H1 (cell line): ENCODE measurements around the gene TLR8. TPM values are rescaled to one million over a fixed set of nuclear protein-coding genes. Genes with fewer than 3 reads are reported as not detected.

ENCODE experiments used
- CTCF ChIA-PET: fragments of 300-600 bp; sonication (Branson Sonifier 250); formaldehyde crosslinking; loops from one replicate; lab custom pipeline; 2021; ENCODE audit not compliant: partially characterized antibody; lab: Charles Lee
- POLR2A ChIA-PET: fragments of 300-600 bp; sonication (Branson Sonifier 250); formaldehyde crosslinking; loops from one replicate; lab custom pipeline; 2021; ENCODE audit warnings: inconsistent platforms; ENCODE audit not compliant: partially characterized antibody; lab: Charles Lee
- DNase-seq, 2 experiments: peaks; one replicate each; pipeline versions ENCODE4 v3.0.0 to v3.0.0-alpha.2; 2010 to 2022; ENCODE audit warnings: low spot score in 2 of 2, low read depth in 1 of 2, mixed read lengths in 1 of 2
- FAIRE-seq: peaks from 2 replicates; lab custom pipeline; 2011; peaks lifted over from hg19 to GRCh38; lab: Jason Lieb, UNC
- H2AFZ ChIP-seq: 2 replicates; pipeline ENCODE4 v1.8.1; 2012; ENCODE audit warnings: low read length, inconsistent platforms
- H2AK5ac ChIP-seq: 2 replicates; pipeline ENCODE4 v1.6.1; 2013; ENCODE audit warnings: low read depth, low read length
- H2BK120ac ChIP-seq: replicated peaks from 2 replicates; pipeline ENCODE3; 2013; ENCODE audit warnings: low read depth, low read length, inconsistent platforms
- H2BK12ac ChIP-seq: 2 replicates; pipeline ENCODE4 v1.6.1; 2013; ENCODE audit warnings: low read depth, low read length
- H2BK15ac ChIP-seq: 2 replicates; pipeline ENCODE4 v1.6.1; 2013; ENCODE audit warnings: low read length
- H2BK20ac ChIP-seq: 2 replicates; pipeline ENCODE4 v1.6.1; 2013; ENCODE audit warnings: low read length
- H2BK5ac ChIP-seq: 2 replicates; pipeline ENCODE4 v1.6.1; 2013; ENCODE audit warnings: low read depth, low read length
- H3K14ac ChIP-seq: 2 replicates; pipeline ENCODE4 v1.6.1; 2013; ENCODE audit warnings: inconsistent platforms; ENCODE audit not compliant: insufficient read length
- H3K18ac ChIP-seq: 2 replicates; pipeline ENCODE4 v1.6.1; 2013; ENCODE audit warnings: low read length; ENCODE audit errors: extremely low read depth
- H3K23ac ChIP-seq: 2 replicates; pipeline ENCODE4 v1.6.1; 2013; ENCODE audit warnings: inconsistent platforms; ENCODE audit not compliant: insufficient read length
- H3K23me2 ChIP-seq: 2 replicates; pipeline ENCODE4 v1.6.1; 2013; ENCODE audit warnings: low read depth, low read length
- H3K27ac ChIP-seq: 2 replicates; pipeline ENCODE4 v1.6.1; 2011; ENCODE audit warnings: low read depth, low read length, inconsistent platforms
- H3K27me3 ChIP-seq, 4 experiments: replicated peaks in 1 of 4; 1 replicate in 1 of 4; 2 replicates in 3 of 4; pipeline versions ENCODE4 v1.6.1 to v1.8.1; 2011 to 2013; ENCODE audit warnings: low read length in 3 of 4, mild to moderate bottlenecking in 3 of 4, inconsistent platforms in 2 of 4, mixed read lengths in 2 of 4, moderate library complexity in 1 of 4; ENCODE audit not compliant: control insufficient read depth in 3 of 4, insufficient read depth in 3 of 4; ENCODE audit errors: extremely low read depth in 1 of 4
- H3K36me3 ChIP-seq, 4 experiments: 2 replicates each; pipeline versions ENCODE4 v1.6.1 to v1.8.1; 2011 to 2013; ENCODE audit warnings: mild to moderate bottlenecking in 4 of 4, low read length in 3 of 4, moderate library complexity in 2 of 4, control low read depth in 1 of 4, inconsistent platforms in 1 of 4; ENCODE audit not compliant: insufficient read depth in 4 of 4, control insufficient read depth in 2 of 4
- H3K4ac ChIP-seq: replicated peaks from 2 replicates; pipeline ENCODE3; 2013; ENCODE audit warnings: low read length, low read depth, mixed read lengths, inconsistent platforms; ENCODE audit not compliant: insufficient read length
- H3K4me1 ChIP-seq, 4 experiments: replicated peaks in 1 of 4; 1 replicate in 1 of 4; 2 replicates in 3 of 4; pipeline versions ENCODE4 v1.6.1 to v1.8.1; 2011 to 2013; ENCODE audit warnings: low read length in 3 of 4, inconsistent platforms in 2 of 4, mixed read lengths in 1 of 4; ENCODE audit not compliant: insufficient read depth in 4 of 4, control insufficient read depth in 3 of 4
- H3K4me2 ChIP-seq, 2 experiments: 2 replicates each; pipeline versions ENCODE4 v1.6.1 to v1.8.1; 2011 to 2013; ENCODE audit warnings: low read depth in 2 of 2, low read length in 2 of 2, control low read depth in 1 of 2, inconsistent platforms in 1 of 2, mild to moderate bottlenecking in 1 of 2; ENCODE audit not compliant: insufficient read depth in 1 of 2
- H3K4me3 ChIP-seq, 4 experiments: fragments of 200-600, 300-600 bp in 1 of 4; sonication (generic), shearing (Covaris generic), sonication (Bioruptor Twin) in 1 of 4; 2 replicates each; pipeline versions ENCODE4 v1.5.1 to v1.8.1; 2011 to 2016; ENCODE audit warnings: low read length in 4 of 4, low read depth in 3 of 4, control low read depth in 2 of 4, inconsistent platforms in 2 of 4, mild to moderate bottlenecking in 2 of 4, mixed read lengths in 1 of 4, moderate library complexity in 1 of 4; ENCODE audit not compliant: insufficient read depth in 2 of 4; ENCODE audit errors: extremely low read depth in 1 of 4
- H3K56ac ChIP-seq: replicated peaks from 2 replicates; pipeline ENCODE3; 2013; ENCODE audit warnings: low read depth, mild to moderate bottlenecking, mixed read lengths, low read length, inconsistent platforms; ENCODE audit not compliant: insufficient read length
- H3K79me1 ChIP-seq: 2 replicates; pipeline ENCODE4 v1.6.1; 2013; ENCODE audit warnings: low read depth, low read length, control low read depth
- H3K79me2 ChIP-seq, 2 experiments: 2 replicates each; pipeline versions ENCODE4 v1.6.1 to v1.8.1; 2012 to 2013; ENCODE audit warnings: low read length in 2 of 2, mild to moderate bottlenecking in 2 of 2, inconsistent platforms in 1 of 2; ENCODE audit not compliant: insufficient read depth in 2 of 2, control insufficient read depth in 1 of 2
- H3K9ac ChIP-seq, 4 experiments: replicated peaks in 1 of 4; 1 replicate in 1 of 4; 2 replicates in 3 of 4; pipeline versions ENCODE4 v1.6.1 to v1.8.1; 2011 to 2013; ENCODE audit warnings: low read depth in 3 of 4, low read length in 3 of 4, control low read depth in 2 of 4, mild to moderate bottlenecking in 2 of 4, moderate library complexity in 2 of 4, inconsistent platforms in 1 of 4; ENCODE audit errors: extremely low read depth in 1 of 4
- H3K9me3 ChIP-seq, 2 experiments: 2 replicates each; pipeline versions ENCODE4 v1.6.1 to v1.8.1; 2012 to 2013; ENCODE audit warnings: mild to moderate bottlenecking in 2 of 2, moderate library complexity in 2 of 2, control low read depth in 1 of 2, inconsistent platforms in 1 of 2, low read depth in 1 of 2, low read length in 1 of 2, mixed read lengths in 1 of 2; ENCODE audit not compliant: insufficient read depth in 2 of 2
- H4K20me1 ChIP-seq, 2 experiments: replicated peaks in 1 of 2; 2 replicates each; pipeline versions ENCODE3 to v1.8.1; 2011 to 2013; ENCODE audit warnings: inconsistent platforms in 2 of 2, low read length in 2 of 2, mild to moderate bottlenecking in 1 of 2; ENCODE audit not compliant: insufficient read depth in 2 of 2, control insufficient read depth in 1 of 2
- H4K5ac ChIP-seq: 2 replicates; pipeline ENCODE4 v1.6.1; 2013; ENCODE audit warnings: low read length, low read depth, mixed read lengths, inconsistent platforms; ENCODE audit not compliant: insufficient read length
- H4K8ac ChIP-seq: 2 replicates; pipeline ENCODE4 v1.8.0; 2013; ENCODE audit warnings: mild to moderate bottlenecking, moderate library complexity, low read length, inconsistent platforms; ENCODE audit not compliant: insufficient read depth; ENCODE audit errors: extremely low read depth
- H4K91ac ChIP-seq: replicated peaks from 2 replicates; pipeline ENCODE3; 2013; ENCODE audit warnings: low read length, mixed read lengths, inconsistent platforms; ENCODE audit not compliant: insufficient read length
- NRF1 ChIP-seq: IDR thresholded peaks from 2 replicates; pipeline ENCODE4 v1.6.1; 2011; ENCODE audit warnings: mild to moderate bottlenecking, low read depth, low read length, improper control_type of control experiment
- POU5F1 ChIP-seq: IDR thresholded peaks from 2 replicates; pipeline ENCODE4 v1.6.1; 2011; ENCODE audit warnings: low read depth, mild to moderate bottlenecking, low read length, moderate library complexity
- SP4 ChIP-seq: IDR thresholded peaks from 2 replicates; pipeline ENCODE4 v1.6.1; 2012; ENCODE audit warnings: low read length, inconsistent platforms
- WGBS, 2 experiments: shearing (Covaris generic) in 1 of 2; methylation state at CpG; one replicate each; pipeline versions ENCODE4 v1.1.6 to v1.1.7; 2013 to 2015; ENCODE audit warnings: low lambda C conversion rate in 2 of 2, mixed read lengths in 2 of 2, inconsistent platforms in 1 of 2, low coverage in 1 of 2, missing lambda C conversion rate in 1 of 2; ENCODE audit not compliant: insufficient replicate concordance in 2 of 2, insufficient coverage in 1 of 2, insufficient read length in 1 of 2; ENCODE audit errors: extremely low coverage in 1 of 2, missing lambda C conversion rate in 1 of 2; 5-methylcytosine and 5-hydroxymethylcytosine counted together
- polyA plus RNA-seq, 7 experiments: library from polyadenylated mRNA; depleted of rRNA in 3 of 7; stranded (reverse) in 5 of 7; unstranded in 2 of 7; fragments of >200 nt in 5 of 7; fragments of 200-250 nt in 2 of 7; gene quantifications; 1 replicate in 5 of 7; 2 replicates in 1 of 7; 4 replicates in 1 of 7; pipeline versions ENCODE4 v1.2.1 to v1.2.3, GENCODE V29; 2011 to 2013; ENCODE audit warnings: missing spikeins in 2 of 7, mixed read lengths in 2 of 7
- total RNA-seq: library from RNA; stranded (reverse); fragmentation: NEBNext Ultra II Directional; extraction: Animal tissue kit (Norgen Biotek cat#: 25700); gene quantifications from 2 replicates; pipeline ENCODE4 v1.2.1, GENCODE V29; 2021

The TLR8 gene
- total and polyA plus RNA-seq, 2 of the 8 experiments (the other 6 are each of a cell fraction or from before 2014, with no cell fraction given) = not detected

GRCh38 chrX:12885508-12885907 is 20.9 kb upstream of the TLR8 start:
- Histone ChIP-seq H3K14ac (no peak overlapping the region), H3K4ac (no peak overlapping the region), H3K4me2 (no peak overlapping the region), H3K18ac (no peak overlapping the region), H3K27ac (no peak overlapping the region), H2BK20ac (no peak overlapping the region), H3K23ac (no peak overlapping the region), H2BK15ac (no peak overlapping the region), H3K79me2 (no peaks in the 10 kb centered on the region), H4K91ac (no peak overlapping the region), H2BK12ac (no peak overlapping the region), H3K23me2 (no peaks in the 10 kb centered on the region), H3K4me1 (no peaks in the 10 kb centered on the region), H2BK5ac (no peak overlapping the region), H3K27me3 (no peaks in the 10 kb centered on the region), H2AK5ac (no peak overlapping the region), H4K20me1 (no peaks in the 10 kb centered on the region), H2BK120ac (no peak overlapping the region), H2AFZ (no peak overlapping the region), H4K8ac (no peak overlapping the region), H3K9me3 (no peaks in the 10 kb centered on the region), H4K5ac (no peak overlapping the region), H3K9ac (no peak overlapping the region), H3K4me3 (no peak overlapping the region), H3K56ac (no peak overlapping the region), H3K79me1 (no peaks in the 10 kb centered on the region), H3K36me3 (no peaks in the 10 kb centered on the region)
- TF ChIP-seq NRF1 (no peak), POU5F1 (no peak), SP4 (no peak)
- WGBS, 2 experiments = 75% methylated on average over 5 of the region's 5 CpGs; no CpG with 5 or more reads in 1 of the 2 experiments
- POLR2A ChIA-PET = no interaction called here
- FAIRE-seq (no peak), DNase-seq (no peak)
- CTCF ChIA-PET = no interaction called here
